Erythroblast (primary cell): ENCODE data around the gene RANBP17.

Experiments
- GATA1 ChIP-seq: IDR thresholded peaks from 2 replicates; pipeline ENCODE4 v1.6.1; 2011; ENCODE audit warnings: low read depth, mild to moderate bottlenecking, control low read depth, low read length, moderate library complexity
- POLR2A ChIP-seq: IDR thresholded peaks from 2 replicates; pipeline ENCODE4 v1.6.1; 2011; ENCODE audit warnings: mild to moderate bottlenecking, low read length

- TF ChIP-seq POLR2A (no peak), GATA1 (no peak)
Observed at GRCh38 chr5:170945275-170945674, 83.5 kb downstream of the RANBP17 start.
